NCI-H748 treated with DMSO at 0.1 percent for 48 hours (cell line): Measurements from ENCODE around the gene MYH2.

Experiments used
- DNase-seq: peaks from one replicate; lab custom pipeline; 2025; lab: John Stamatoyannopoulos, UW

Gene MYH2

DNA sequence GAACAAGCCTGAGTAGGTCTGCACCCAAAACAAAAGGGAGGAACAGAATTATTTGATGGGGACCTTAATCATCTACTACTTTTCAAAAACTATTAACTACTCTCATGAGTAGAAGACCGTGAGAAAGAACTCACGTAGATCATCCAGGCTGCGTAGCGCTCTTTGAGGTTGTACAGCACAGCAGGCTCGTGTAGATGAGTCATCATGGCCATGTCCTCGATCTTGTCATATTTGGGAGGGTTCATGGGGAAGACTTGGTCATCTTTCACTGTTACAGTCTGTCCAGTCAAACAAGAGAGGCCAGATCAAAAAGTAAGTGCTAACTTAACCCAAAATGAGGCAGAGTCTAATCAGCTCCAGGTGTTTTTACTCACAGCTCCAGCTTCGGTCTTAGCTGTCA is 33.4 kb downstream of the MYH2 start:
- DNase-seq: no peak

DNA sequence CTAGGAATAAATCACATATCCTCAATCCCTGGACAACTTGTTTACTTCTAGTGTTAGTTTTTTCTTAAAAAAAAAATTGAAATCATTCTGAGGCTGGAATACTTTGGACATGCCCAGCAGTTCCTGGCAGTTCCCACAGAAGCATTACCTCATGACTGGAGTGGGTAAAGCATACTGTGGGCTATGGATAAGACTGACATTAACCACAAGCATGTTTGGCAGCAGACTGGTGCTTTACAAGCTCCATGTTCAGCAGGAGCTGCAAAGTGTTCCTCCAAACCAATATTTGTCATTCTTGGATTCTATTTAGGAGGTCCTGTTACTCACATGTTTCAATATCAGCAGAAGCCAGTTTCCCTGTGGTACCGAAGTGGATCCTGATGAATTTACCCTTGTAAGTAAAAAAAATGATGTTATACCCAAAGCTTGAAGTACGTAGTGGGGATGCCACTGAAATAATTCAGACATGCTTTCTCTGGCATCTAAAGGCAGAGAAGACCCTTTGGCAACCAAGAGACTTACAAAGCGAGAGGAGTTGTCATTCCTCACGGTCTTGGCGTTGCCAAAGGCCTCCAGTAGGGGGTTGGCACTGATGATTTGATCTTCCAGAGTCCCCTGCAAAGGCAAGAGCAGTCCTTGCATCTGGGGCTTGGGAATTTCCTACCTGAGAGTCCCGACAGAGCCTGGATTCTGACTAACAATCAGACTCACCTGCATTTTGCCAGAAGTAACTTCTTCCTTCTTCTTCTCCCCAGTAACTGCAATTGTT is 36.0 kb downstream of the MYH2 start:
- DNase-seq: no peak

DNA sequence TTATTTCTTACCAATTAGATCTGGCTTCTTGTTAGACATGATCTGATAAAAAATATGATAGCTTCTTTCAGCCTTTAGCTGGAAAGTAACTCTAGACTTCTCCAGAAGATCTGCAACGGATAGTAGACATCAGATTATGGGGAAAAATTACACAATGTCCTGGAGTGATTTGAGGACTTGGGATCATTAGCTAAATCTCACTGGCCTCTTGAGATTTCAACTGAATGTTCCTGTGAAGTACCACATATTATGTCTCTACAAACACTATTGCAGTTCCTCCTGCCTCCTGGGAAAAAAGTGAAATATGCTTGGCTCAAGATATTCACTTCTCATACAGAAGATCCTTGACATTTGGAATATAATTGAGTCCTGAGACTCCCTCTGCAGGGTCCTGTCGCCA is 36.6 kb downstream of the MYH2 start:
- no peak for DNase-seq

DNA sequence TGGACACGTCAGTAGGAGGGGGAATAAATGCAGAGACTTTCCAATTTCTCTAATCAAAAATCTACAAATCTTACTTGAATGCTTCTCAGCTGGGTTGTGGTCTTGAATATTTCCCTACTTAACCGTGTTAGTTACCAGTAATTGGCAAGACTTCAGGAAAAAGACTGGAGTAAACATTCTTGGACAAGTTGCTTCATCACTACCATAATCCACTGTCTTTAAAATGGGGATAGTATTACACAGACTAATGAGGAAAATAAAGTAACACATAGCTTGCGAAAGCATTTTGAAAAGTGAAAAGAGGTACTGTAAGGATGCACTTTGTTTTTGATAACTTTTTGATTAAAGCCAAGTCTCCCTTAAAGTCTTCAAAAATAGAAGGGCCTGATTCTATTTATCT is 49.5 kb downstream of the MYH2 start:
- no peak for DNase-seq

DNA sequence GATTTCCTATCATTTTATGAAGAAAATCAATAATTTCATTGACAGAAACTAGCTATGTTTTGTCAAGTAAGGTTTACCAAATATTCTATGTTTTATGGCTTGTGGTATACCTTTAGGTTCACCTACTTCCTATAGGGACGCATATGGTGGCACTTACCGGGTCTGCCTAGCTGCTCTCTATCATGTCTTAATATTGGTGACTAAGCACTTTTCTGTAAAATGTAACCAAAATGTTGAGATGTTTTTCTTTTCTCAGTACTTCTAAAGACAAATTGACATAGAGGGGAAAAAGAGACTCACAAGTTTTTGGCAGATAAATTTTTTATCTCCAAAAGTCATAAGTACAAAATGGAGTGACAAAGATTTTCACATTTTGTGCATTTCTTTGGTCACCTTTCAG is 57.5 kb downstream of the MYH2 start:
- no peak for DNase-seq

DNA sequence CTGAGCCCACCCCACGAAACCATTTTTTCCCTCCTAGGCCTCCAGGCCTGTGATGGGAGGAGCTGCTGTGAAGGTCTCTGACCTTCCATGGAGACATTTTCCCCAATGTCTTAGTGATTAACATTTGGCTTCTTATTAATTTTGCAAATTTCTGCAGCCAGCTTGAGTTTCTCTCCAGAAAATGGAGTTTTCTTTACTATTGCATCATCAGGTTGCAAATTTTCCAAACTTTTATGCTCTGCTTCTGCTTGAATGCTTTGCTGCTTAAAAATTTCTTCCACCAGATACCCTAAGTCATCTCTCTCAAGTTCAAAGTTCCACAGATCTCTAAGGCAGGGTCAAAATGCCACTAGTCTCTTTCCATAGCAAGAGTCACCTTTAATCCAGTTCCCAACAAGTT is 67.2 kb downstream of the MYH2 start:
- DNase-seq: no peak

DNA sequence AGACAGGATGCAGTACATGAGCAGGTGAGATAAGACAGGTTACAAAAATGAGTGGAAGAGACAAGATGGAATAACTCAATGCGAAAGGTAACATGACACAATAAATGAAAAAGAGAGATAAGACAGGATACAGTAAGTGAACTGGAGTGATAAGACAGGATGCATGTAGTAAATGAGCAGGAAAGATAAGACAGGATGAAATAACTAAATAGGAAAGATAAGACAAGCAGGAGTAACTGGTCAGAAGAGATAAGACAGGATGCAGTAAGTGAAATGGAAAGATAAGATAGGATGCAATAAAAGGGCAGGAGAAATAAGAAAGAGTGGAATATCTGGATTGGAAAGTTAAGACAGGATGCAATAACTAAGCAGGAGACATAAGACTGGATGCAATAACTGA is 71.8 kb downstream of the MYH2 start:
- DNase-seq: no peak

DNA sequence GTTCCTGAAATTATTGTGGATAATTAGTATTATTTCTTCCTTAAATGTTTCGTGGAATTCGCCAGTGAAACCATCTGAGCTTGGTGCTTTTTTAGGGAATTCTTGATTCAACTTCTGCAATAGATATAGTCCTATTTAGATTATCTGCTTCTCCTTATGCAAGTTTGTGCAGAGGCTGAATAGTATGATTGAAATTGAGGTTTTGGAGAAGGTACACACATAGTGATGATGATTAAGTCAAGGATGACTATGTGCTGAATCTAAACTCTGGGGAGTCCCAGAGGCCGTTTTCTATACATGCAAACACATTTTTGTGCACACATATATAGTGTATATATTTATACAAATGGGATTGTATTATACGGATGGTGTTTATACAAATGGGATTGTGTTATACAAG is 74.9 kb downstream of the MYH2 start:
- no peak for DNase-seq

DNA sequence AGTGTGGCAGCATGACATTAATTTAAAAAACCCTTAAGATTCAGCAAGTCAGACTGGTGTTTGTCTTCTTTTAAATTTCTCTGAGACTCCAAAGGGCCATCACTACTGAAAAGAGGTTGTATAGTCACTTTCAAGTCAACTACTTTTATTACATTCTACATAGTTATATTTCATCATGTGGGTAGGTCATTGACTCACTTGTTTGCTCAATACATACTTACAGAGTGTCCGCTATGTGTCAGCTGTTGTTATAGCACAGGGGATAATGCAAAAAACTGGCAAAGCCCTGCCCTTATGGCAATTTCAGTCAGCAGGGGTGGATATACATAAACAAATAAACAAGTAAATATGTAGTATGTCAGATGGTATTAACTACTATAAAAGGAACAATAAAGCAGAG is 77.6 kb downstream of the MYH2 start:
- DNase-seq: no peak
